Measurements from ENCODE around the gene USP4. TPM values are rescaled to one million over a fixed set of nuclear protein-coding genes. Genes with fewer than 3 reads are reported as not detected.

The USP4 gene
- total and polyA plus RNA-seq, 4 donors, result 12.5 to 17.7 (median 14.9) TPM

GRCh38 chr3:49296781-49297411, 43.0 kb downstream of the USP4 start:
- WGBS, result 77% methylated on average over 2 of the region's 2 CpGs
- Histone ChIP-seq H3K4me3 (ENCODE audit: low read depth in 1 of 3, low read length in 3 of 3) (no peak overlapping the region), H3K9ac (ENCODE audit: low read depth in 1 of 2, low read length in 2 of 2) (no peak overlapping the region), H3K36me3 (ENCODE audit: control insufficient read depth in 4 of 4, insufficient read depth in 3 of 4, low read depth in 1 of 4, low read length in 3 of 4) (peaks cover 13 to 53% (median 50%) of the 10 kb centered on the region in 4 donors), H3K9me3 (ENCODE audit: control insufficient read depth in 4 of 4, low read length in 3 of 4) (no peaks in the 10 kb centered on the region), H3K27me3 (ENCODE audit: control insufficient read depth in 4 of 4, insufficient read depth in 4 of 4, low read length in 3 of 4) (no peaks in the 10 kb centered on the region), H3K4me1 (ENCODE audit: control insufficient read depth in 4 of 4, insufficient read depth in 4 of 4, low read length in 3 of 4) (no peaks in the 10 kb centered on the region), H3K27ac (ENCODE audit: low read depth in 1 of 2, low read length in 2 of 2) (no peak overlapping the region)
- DNase-seq (ENCODE audit: low spot score), result no peak
- no peak for TF ChIP-seq NR2F2 (IDR thresholded peaks at IDR 0.05)
- no peak for TF ChIP-seq HNF4A (conservative IDR thresholded peaks at IDR 0.05)
- no peak for TF ChIP-seq FOXA2 (IDR thresholded peaks at IDR 0.05)
- TF ChIP-seq, protein P1, sequence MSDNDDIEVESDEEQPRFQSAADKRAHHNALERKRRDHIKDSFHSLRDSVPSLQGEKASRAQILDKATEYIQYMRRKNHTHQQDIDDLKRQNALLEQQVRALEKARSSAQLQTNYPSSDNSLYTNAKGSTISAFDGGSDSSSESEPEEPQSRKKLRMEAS (IDR thresholded peaks at IDR 0.05), result no peak

DNA sequence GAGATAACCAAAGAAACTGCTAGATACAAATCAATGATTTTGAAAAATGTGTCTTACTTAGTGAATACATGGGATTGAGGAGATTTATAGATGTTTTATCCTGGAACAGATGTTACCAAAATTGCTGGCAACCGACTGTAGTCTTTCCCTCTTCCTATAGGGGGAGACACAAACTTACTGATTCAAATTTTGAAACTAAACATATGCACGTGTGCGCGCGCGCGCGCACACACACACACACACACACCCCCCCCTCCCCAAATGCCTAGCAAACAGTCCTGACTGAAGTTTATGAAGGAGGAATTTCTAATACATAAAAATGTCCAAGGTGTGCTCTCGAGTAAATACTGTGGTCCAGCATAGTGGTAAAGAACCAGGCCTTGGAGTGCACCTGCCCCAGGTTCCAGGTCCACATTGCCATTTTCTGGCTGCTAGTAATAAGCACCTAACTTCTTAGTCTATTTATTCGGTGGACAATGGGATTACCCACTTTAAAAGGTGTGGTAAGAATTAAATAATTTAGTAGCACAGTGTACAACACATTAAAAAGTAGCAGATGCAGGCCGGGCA, 44.3 kb downstream of the USP4 start:
- Histone ChIP-seq H3K27ac (ENCODE audit: low read depth in 1 of 2, low read length in 2 of 2) (no peak overlapping the region), H3K36me3 (ENCODE audit: control insufficient read depth in 4 of 4, insufficient read depth in 3 of 4, low read depth in 1 of 4, low read length in 3 of 4) (peaks cover 12 to 52% (median 47%) of the 10 kb centered on the region in 4 donors), H3K4me3 (ENCODE audit: low read depth in 1 of 3, low read length in 3 of 3) (no peak overlapping the region), H3K9me3 (ENCODE audit: control insufficient read depth in 4 of 4, low read length in 3 of 4) (no peaks in the 10 kb centered on the region), H3K27me3 (ENCODE audit: control insufficient read depth in 4 of 4, insufficient read depth in 4 of 4, low read length in 3 of 4) (no peaks in the 10 kb centered on the region), H3K4me1 (ENCODE audit: control insufficient read depth in 4 of 4, insufficient read depth in 4 of 4, low read length in 3 of 4) (no peaks in the 10 kb centered on the region), H3K9ac (ENCODE audit: low read depth in 1 of 2, low read length in 2 of 2) (no peak overlapping the region)
- DNase-seq (ENCODE audit: low spot score), result no peak
- TF ChIP-seq RAD21 (IDR thresholded peaks at IDR 0.05) (peak; percentile 61 to 70), TAF1 (conservative IDR thresholded peaks at IDR 0.05) (no peak)
- TF ChIP-seq, protein P2, sequence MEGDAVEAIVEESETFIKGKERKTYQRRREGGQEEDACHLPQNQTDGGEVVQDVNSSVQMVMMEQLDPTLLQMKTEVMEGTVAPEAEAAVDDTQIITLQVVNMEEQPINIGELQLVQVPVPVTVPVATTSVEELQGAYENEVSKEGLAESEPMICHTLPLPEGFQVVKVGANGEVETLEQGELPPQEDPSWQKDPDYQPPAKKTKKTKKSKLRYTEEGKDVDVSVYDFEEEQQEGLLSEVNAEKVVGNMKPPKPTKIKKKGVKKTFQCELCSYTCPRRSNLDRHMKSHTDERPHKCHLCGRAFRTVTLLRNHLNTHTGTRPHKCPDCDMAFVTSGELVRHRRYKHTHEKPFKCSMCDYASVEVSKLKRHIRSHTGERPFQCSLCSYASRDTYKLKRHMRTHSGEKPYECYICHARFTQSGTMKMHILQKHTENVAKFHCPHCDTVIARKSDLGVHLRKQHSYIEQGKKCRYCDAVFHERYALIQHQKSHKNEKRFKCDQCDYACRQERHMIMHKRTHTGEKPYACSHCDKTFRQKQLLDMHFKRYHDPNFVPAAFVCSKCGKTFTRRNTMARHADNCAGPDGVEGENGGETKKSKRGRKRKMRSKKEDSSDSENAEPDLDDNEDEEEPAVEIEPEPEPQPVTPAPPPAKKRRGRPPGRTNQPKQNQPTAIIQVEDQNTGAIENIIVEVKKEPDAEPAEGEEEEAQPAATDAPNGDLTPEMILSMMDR (IDR thresholded peaks at IDR 0.05; ENCODE audit: low read depth, low read length, missing input control), result peak; percentile 48
- 84% methylated on average over 11 of the region's 11 CpGs for WGBS

DNA sequence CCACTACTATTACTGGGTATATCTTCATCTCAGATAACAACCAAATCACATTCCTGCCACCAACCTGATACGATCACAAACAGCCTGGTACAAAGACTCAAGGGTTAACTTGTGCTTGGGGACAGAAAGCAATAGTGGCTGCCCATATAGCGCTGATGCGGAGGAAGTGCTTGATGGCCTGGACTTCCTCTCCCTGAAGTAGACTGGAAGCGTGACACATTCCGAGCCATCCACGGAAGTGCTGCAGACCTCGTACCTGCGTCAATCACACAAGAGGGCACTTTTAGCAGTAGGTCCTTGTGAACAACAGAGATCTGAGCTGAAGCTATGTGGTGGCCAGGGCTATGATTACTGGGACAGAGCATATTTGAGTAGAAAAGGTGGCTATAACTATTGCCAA, 45.5 kb downstream of the USP4 start:
- Histone ChIP-seq H3K36me3 (ENCODE audit: control insufficient read depth in 4 of 4, insufficient read depth in 3 of 4, low read depth in 1 of 4, low read length in 3 of 4) (peaks cover 12 to 56% (median 48%) of the 10 kb centered on the region in 4 donors), H3K4me3 (ENCODE audit: low read depth in 1 of 3, low read length in 3 of 3) (no peak overlapping the region), H3K9ac (ENCODE audit: low read depth in 1 of 2, low read length in 2 of 2) (no peak overlapping the region), H3K4me1 (ENCODE audit: control insufficient read depth in 4 of 4, insufficient read depth in 4 of 4, low read length in 3 of 4) (no peaks in the 10 kb centered on the region), H3K27me3 (ENCODE audit: control insufficient read depth in 4 of 4, insufficient read depth in 4 of 4, low read length in 3 of 4) (no peaks in the 10 kb centered on the region), H3K9me3 (ENCODE audit: control insufficient read depth in 4 of 4, low read length in 3 of 4) (no peaks in the 10 kb centered on the region), H3K27ac (ENCODE audit: low read depth in 1 of 2, low read length in 2 of 2) (no peak overlapping the region)
- no peak for DNase-seq (ENCODE audit: low spot score)
- 84% methylated on average over 8 of the region's 8 CpGs for WGBS
- TF ChIP-seq ZBTB33 (IDR thresholded peaks at IDR 0.05), result no peak
- TF ChIP-seq RAD21 (IDR thresholded peaks at IDR 0.05), result no peak
- TF ChIP-seq, protein P2 (IDR thresholded peaks at IDR 0.05; ENCODE audit: low read depth, low read length, missing input control), result no peak
- no peak for TF ChIP-seq FOXA2 (IDR thresholded peaks at IDR 0.05)
- no peak for TF ChIP-seq HNF4A (conservative IDR thresholded peaks at IDR 0.05)
- TF ChIP-seq FOXA1 (IDR thresholded peaks at IDR 0.05), result no peak
- TF ChIP-seq JUND (IDR thresholded peaks at IDR 0.05), result no peak
- no peak for TF ChIP-seq YY1 (IDR thresholded peaks at IDR 0.05)
- TF ChIP-seq, protein P1 (IDR thresholded peaks at IDR 0.05), result no peak
- no peak for TF ChIP-seq EGR1 (IDR thresholded peaks at IDR 0.05; ENCODE audit: low read depth in 2 of 2)
- no peak for TF ChIP-seq TAF1 (conservative IDR thresholded peaks at IDR 0.05)
- no peak for TF ChIP-seq NR2F2 (IDR thresholded peaks at IDR 0.05)
- no peak for TF ChIP-seq RXRA (IDR thresholded peaks at IDR 0.05)
- TF ChIP-seq, protein P3, sequence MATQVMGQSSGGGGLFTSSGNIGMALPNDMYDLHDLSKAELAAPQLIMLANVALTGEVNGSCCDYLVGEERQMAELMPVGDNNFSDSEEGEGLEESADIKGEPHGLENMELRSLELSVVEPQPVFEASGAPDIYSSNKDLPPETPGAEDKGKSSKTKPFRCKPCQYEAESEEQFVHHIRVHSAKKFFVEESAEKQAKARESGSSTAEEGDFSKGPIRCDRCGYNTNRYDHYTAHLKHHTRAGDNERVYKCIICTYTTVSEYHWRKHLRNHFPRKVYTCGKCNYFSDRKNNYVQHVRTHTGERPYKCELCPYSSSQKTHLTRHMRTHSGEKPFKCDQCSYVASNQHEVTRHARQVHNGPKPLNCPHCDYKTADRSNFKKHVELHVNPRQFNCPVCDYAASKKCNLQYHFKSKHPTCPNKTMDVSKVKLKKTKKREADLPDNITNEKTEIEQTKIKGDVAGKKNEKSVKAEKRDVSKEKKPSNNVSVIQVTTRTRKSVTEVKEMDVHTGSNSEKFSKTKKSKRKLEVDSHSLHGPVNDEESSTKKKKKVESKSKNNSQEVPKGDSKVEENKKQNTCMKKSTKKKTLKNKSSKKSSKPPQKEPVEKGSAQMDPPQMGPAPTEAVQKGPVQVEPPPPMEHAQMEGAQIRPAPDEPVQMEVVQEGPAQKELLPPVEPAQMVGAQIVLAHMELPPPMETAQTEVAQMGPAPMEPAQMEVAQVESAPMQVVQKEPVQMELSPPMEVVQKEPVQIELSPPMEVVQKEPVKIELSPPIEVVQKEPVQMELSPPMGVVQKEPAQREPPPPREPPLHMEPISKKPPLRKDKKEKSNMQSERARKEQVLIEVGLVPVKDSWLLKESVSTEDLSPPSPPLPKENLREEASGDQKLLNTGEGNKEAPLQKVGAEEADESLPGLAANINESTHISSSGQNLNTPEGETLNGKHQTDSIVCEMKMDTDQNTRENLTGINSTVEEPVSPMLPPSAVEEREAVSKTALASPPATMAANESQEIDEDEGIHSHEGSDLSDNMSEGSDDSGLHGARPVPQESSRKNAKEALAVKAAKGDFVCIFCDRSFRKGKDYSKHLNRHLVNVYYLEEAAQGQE (IDR thresholded peaks at IDR 0.05), result no peak
- no peak for TF ChIP-seq HNF4G (IDR thresholded peaks at IDR 0.05)
- TF ChIP-seq SP1 (IDR thresholded peaks at IDR 0.05), result no peak

Data from liver (tissue), 9 donors.